ENCODE measurements around the gene DUSP12.
A peak's percentile ranks its signal among the peaks of the same experiment; 100 is the strongest.
"Not testable (repeated sequence)": the region's sequence is repeated elsewhere in the genome, so short reads cannot be mapped to it uniquely, and the experiment has no call there.

DUSP12 gene

DNA sequence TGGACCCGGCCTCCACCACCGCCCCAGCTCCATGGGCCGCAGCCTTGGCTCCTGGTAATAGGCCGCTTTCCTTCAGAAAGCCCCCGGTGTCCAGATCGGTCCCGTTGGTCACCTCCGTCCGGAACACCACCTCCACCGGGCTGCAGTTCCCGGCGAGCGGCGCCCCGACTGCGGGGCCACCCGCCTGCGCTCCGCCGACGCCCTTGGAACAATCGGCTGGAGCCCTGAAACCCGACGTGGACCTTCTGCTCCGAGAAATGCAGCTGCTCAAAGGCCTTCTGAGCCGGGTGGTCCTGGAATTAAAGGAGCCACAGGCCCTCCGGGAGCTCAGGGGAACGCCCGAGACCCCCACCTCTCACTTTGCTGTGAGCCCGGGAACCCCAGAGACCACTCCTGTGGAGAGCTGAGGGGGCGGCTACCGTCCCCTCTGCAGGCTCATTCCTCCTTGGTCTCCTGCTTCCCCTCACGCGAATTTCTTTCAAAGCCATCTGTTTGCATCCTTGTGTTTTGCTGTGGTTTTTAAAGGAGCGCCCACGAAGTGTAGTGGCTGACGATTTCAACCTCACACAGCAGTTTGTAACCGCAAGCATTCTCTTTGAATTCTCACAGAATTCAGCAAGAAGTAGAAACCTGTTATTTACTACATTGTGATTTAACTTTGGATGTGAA, 22.2 kb upstream of the DUSP12 start:
- no peak for DNase-seq (ENCODE audit: low read depth in 2 of 2)

DNA sequence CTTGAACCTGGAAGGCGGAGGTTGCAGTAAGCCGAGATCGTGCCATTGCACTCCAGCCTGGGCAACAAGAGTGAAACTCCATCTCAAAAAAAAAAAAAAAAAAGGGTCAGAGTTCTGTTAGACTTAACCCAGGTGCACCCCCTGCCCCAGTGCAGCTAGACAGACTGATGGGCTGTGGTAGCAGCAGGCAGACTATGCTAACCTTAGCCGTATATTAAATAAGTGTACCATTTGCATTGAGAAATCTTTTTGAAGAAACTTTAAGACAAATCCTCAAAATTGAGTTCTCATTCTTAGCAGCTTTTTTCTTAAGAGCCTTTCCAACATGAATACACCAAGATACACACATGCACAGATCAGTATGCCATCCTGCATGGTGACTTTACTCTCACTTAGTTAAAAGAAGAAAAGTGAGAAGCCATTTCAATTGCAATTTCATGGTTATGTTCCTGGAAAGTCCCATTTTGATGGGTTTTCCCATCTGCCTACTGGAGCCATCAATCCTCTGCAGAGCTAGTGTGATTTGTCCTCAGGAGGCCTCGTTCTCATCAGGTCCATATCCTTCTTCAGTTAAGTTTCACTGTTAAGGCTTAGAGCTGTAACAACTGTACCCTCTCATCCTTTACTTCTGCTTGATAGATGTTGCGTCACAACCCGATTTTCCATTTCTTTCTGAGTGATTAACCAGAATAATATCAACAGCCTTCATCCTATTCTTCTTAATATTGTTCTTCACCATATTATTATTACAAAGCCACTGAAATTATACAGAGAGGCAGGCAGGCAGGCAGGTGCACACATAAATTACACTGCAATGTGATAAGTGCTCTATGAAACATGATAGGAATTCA, 21.0 kb upstream of the DUSP12 start:
- DNase-seq (ENCODE audit: low read depth in 2 of 2), result no peak

DNA sequence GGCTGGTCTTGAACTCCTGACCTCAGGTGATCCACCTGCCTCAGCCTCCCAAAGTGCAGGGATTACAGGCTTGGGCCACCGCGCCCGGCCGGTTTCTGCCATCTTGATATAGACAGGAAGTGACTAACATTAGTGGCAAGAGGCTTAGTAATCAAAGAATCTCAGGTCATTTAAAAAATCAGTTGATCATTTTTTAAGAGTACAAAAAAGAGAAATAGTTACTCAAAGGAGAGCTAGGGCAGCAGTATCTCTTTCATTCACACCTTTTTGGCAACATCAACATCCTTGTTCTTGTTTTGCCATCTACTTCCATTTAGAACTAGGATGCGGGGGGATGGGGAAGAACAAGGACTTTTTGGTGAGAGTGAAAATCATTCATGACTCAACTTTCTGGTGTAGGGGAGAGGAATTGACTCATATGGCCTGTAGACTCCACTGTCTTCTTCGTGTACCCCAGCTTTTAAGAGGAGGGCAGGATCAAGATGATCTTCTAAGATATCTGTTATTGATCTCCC, 19.5 kb upstream of the DUSP12 start:
- no peak for DNase-seq (ENCODE audit: low read depth in 2 of 2)

DNA sequence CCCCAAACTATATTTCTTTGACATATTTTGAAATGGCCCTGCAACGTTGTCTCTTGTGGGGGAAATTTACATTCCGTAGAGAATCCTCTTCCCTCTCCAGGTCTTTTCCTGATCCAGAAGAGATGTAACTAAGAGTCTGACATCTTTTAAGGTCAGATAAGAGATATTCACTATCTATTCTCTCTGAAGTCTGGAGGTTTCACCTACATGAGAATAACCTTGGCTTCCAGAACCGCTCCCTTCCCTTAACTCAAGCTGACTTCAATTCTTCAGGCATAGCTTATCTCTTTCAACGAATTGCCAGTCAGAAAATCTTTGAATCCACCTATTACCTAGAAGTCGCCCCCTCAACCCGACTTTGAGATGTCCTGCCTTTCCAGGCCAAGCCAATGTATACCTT, 18.3 kb upstream of the DUSP12 start:
- no peak for DNase-seq (ENCODE audit: low read depth in 2 of 2)

DNA sequence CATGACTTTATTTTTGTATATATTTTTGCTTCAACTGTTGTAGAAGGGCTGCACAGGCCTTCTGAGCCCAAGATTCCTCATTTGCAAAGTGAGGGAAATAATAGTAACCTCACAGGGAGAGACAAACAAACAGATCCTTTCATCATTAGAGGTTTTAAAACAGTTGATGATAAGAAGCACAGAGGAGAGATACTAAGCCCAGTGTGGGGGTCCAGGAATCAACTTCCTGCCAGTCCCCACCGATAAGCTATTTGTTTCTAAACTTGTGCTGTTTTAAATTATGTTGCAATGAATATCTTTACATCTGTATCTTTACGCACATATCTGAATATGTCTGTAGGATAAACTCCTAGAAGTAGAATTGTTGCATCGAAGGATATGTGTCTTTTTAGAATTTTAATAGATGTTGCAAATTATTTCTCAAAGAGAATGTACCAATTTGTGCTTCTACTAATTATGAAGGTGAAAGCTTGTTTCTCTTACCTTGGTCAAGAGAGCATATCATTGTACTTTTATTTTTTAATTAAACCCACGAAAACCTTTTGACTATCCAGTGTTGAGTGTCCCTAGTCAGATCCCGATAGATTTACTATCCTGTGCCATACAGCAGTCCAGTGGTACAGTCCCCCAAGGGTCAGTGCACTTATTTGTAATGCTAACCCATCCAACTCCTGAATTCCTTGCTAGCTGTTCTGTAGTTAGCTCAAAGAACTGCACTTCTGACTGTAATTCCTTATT, 17.4 kb upstream of the DUSP12 start:
- DNase-seq (ENCODE audit: low read depth in 2 of 2), result no peak

DNA sequence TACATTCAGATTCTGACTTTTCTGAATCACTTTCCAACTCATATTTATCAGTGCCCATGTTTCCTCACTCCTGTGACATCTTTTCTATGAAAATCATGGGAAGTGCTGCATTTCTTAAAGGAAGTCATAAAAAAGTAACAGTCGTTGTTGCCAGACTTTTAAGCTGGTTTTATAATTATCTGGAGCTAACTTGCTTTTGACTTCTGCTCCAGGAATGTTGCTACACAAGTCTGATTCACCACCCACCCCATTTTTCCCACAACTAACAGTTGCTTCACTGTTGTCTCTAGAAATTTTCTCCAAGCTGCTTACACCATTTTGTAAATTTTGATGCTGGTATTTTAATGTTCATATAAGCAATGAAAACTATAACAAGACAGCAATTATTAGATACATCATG, 16.1 kb upstream of the DUSP12 start:
- DNase-seq (ENCODE audit: low read depth in 2 of 2), result no peak

DNA sequence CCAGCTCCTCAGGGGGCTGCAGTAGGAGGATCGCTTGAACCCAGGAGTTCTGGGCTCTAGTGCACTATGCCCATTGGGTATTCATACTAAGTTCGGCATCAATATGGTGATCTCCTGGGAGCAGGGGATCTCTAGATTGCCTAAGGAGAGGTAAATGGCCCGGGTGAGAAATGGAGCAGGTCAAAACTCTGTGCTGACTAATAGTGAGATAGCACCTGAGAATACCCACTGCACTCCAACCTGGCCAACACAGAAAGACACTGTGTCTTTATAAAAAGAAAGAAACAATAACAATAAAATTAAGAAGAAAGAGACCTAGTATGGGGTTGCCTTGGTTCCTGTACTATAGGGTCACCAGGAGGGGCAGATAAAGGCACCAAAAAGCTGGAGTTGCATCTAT, 13.7 kb upstream of the DUSP12 start:
- no peak for DNase-seq (ENCODE audit: low read depth in 2 of 2)

DNA sequence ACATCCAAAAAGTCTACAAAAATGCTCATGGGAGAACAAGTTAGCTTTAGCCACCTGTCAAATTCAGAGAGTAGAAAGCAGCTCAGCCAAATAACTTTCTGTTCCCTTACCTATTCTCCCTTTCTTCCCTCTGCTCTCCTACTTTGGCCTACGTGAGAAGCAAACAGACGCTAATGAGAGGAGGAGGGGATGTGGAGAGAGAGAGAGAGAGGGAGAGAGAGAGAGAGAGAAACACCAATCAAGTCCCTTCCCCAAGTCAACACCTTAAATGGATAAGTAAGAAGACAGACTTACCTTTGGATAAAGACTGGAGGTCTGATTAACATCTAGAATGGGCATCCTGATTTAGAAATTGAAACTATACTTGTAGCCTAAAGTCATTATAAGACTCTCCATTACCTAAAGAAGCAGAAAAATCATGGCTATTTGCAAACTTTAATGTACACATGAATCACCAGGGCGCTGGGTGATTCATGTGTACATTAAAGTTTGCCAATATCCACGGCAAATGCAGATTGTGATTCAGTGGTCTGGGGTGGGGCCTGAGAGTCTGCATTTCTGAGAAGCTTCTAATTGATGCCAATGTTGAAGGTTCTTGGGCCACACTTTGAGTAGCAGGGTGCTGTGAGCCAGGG, 13.1 kb upstream of the DUSP12 start:
- DNase-seq (ENCODE audit: low read depth in 2 of 2), result no peak

DNA sequence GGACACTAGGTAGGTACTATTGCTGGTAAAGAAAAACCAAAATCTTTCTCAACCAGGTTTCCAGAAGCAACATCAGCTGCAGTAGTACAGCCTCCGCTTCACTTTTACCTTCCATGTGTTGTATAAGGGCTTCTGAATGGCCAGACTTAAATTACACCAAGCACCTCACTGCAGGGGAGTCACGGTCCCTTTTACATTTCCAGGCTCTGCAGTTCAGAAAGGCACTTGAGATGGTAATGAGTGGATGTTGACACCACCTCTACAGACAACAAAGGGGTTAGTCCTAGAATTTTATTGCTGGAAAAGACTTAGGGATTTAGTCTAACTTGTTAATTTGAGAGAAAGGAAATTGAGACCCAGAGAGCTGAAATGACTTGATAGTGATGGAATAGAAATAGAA, 12.0 kb upstream of the DUSP12 start:
- DNase-seq (ENCODE audit: low read depth in 2 of 2), result no peak

DNA sequence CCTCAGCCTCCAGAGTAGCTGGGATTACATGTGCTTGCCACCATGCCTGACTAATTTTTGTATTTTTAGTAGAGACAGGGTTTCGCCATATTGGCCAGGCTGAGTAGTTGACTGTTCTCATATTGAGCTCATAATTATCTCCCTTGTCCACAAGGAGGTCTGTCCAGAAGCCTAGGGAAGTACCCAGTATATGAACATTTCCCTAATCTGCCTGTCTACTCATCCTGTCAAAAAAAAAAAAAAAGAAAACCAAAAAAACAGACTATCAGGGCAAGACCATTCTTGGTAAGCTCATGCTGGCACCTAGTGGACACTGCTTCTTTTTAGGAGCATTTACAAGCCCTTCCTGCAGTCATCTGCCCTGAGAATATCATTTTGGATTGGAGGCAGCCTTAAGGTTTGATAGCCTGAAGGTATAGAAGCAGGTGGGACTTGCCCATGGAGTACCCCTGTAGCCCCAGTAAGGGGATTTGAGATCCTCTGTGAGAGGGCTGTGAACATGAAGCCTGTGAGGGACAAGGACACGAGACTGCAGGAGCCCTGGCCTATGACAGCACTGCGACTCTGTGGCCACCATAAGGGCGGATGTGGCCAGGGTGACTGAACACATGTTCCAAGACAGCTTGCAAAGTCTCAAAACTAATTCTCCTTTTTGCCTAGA, 10.8 kb upstream of the DUSP12 start:
- peak in 1 of 2 donors; percentile 47 for DNase-seq (ENCODE audit: low read depth in 2 of 2)

DNA sequence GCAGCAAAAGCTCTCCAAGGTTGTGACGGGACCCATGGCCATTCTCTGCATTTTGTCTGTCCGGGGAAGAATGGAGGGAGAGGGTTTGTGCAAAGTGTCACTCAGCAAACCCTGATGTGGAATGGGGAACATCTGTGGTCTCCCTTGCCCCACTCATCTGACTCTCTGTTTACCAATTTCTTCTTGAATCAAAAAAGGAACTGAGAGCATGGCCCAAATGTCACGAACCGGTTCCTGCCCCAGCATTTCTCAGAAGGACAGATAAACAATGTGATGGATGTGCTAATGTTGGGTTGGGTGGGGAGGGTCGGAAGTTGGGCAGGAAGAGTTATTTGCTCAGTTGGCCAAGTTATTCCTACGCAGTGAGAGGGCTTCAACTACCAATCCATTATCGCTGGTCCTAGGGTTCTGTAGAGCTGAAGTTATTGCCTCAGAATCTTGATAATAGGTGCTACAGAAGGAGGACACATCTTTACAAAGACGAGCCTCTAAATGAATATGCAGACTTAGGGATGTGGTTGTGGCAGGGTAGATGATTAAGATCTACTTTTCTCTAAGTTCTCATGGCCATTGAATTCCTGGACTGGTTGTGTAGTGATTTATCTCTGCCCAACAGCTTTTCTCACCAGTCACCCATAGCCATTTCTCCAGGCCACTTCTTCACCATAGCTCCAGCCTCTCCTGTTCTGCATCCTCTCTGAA, 9.6 kb upstream of the DUSP12 start:
- no peak for DNase-seq (ENCODE audit: low read depth in 2 of 2)

DNA sequence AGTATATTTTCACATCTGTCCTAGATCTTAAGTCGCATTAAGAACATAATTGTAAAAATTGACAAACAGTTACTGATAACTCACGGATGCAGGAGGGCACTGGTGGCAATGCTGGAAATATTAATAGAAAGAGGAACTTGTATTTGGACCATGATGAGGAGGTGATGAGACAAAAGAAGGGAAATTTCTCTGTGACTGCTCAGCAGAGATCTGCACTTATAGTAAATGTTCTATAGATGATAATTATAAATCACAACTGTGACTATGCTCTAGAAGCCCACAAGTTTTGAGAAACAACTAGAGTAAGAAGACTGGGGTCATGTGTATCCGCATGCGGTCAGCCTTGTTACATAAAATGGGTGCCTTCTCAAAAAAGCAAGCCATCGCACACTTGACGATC, 8.7 kb upstream of the DUSP12 start:
- DNase-seq (ENCODE audit: low read depth in 2 of 2), result no peak

DNA sequence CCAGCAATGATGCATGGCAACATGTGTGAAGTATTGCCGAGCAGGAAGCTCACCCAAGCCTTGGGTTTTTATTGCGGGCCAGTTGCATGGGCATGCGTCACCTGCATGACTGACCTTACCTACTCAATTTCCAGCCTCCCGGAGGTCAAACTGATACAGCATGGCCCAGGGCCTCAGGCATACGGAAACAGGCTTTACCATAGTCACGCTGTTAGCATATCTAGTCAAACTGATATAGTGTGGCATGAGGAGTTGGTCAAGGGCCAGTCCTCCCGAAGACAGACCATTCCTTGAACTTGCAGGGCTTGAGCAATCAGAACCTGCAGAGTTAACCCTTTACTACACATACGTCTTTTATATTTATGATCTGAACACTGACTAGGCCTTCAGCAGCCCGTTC, 6.4 kb upstream of the DUSP12 start:
- DNase-seq (ENCODE audit: low read depth in 2 of 2), result no peak

DNA sequence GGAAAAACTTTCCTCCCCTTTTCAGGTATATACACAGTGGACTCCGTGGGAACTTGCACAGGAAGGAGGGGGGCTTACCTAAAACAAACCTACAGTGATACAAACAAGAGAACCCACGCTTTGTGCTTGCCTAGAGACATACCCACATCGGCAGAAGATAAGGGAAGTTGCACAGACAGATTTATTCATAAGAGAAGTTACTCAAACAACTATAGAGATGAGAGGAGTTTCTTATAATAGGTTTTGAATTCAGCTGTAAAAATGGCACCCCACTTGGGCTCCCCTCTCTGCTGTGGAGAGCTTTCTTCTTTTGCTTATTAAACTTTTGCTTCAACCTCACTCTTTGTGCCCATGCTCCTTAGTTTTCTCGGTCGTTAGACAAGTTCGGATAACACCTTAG, 1.8 kb upstream of the DUSP12 start:
- DNase-seq (ENCODE audit: low read depth in 2 of 2), result no peak

DNA sequence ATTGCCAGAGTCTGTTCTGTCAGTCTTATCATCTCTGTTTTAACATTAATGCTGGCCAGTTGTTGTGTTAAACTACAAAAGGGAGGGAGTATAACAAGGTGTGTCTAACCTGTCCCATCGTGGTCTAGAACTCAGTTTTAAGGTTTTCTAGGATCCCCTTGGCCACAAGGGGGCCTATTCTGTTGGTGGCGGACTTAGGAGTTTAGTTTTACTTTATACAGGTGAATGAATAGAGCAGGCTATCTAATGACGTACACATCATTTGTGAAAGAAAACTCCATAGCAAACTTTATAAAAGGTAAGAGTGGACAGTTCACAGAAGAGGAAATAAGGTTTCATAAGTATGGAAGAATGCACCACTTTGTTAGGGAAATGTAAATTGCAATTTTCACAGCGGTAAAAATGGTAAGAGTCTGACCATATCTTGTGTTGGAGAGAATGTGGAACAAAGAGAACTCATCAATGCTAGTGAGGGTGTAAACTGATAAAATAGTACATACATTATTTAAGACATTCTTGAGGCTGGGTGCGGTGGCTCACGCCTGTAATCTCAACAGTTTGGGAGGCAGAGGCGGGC, 14.0 kb downstream of the DUSP12 start:
- DNase-seq (ENCODE audit: low read depth in 2 of 2), result peak in 1 of 2 donors; percentile 14

DNA sequence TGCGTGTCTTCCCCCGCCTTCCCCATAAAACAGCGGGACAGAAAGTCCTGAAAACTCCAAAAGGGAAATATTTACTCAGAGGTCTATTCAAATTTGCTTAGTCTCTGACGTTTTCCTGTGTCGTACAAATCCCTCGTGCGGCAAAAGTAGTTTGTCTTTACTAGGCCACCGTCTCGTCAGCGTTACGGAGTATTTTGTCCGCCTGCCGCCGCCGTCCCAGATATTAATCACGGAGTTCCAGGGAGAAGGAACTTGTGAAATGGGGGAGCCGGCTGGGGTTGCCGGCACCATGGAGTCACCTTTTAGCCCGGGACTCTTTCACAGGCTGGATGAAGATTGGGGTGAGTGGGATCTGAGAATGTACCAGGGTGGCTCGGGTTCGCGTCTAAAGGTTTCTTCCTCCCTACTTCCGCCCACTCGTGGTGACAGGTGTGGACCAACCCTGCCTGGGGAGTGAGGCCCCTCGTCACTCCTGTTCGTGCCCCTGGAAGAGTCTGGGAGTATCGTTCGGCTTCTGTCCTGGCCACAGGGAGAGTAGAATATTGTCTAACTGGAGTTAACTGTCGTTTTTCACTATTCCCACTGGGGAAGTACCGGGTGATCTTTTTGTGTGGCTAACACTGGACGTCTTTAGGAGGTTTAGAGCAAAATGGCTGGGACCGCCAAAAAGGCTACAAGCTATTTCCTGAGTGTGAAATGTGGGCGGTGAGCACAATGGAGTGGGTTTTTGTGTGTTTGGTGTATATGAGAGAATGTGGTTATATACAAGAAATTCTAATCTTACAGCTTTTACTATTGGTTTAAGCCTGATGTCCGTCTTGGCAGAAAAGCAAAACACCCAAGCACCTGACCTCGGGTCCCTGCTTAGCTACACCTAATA, 16.8 kb downstream of the DUSP12 start, which contains the start of gene ATF6:
Gene ATF6 (plus strand): TSS at position 219 of the 880 bp plus-strand sequence. CDS start 41 bp downstream, at position 260.
- peak; percentile 67 to 68 for DNase-seq (ENCODE audit: low read depth in 2 of 2)

DNA sequence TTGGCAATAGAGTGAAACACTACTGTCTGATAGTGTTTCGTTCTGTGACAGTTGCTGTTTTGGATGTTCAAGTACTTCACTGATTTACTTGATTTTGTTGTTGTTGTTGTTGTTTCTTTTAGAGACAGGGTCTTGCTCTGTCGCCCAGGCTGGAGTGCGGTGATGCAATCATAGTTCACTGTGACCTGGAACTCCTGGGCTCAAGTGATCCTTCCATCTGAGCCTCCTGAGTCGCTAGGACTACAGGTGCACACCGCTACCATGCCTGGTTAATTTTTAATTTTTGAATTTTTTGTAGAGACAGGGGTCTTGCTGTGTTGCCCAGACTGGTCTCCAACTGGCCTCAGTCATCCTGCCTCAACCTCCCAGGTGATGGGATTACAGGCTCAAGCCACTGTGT, 18.9 kb downstream of the DUSP12 start:
- no peak for DNase-seq (ENCODE audit: low read depth in 2 of 2)

DNA sequence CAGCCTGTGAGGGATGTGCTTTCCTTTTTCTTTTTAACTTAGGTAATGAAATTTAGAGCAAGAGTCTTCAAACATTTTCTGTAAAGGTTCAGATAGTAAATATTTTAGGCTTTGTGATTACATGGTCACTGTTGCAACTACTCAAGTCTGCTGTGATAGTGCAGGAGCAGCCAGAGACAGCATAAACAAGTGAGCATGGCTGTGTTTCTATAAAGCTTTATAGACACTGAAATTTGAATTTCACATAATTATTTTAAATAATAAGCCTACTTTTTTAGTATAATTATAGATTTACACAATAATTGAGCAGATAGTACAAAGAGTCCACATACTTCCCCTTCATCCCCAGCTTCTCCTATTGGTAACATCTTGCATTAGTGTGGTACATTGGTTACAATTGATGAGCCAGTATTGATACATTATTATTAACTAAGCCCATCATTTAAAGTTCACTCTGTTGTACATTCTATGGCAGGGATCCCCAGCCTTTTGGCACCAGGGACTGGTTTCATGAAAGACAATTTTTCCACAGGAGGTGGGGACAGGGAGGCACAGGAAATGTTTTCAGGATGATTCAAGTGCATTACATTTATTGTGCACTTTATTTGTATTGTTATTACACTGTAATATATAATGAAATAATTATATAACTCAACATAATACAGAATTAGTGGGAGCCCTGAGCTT, 19.5 kb downstream of the DUSP12 start:
- DNase-seq (ENCODE audit: low read depth in 2 of 2), result no peak

DNA sequence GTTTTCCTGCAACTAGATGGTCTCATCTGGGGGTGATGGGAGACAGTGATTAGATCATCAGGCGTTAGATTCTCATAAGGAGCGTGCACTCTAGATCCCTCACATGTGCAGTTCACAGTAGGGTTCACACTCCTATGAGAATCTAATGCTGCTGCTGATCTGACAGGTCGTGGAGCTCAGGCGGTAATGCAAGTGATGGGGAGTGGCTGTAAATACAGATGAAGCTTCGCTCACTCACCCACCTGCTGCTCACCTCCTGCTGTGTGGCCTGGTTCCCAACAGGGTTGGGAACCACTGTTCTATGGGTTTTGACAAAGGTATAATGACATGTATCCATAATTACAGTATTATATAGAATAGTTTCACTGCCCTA, 20.1 kb downstream of the DUSP12 start:
- not testable (repeated sequence) for DNase-seq (ENCODE audit: low read depth in 2 of 2)
